ENCODE results near the gene HEPHL1.
A peak's percentile ranks its signal among the peaks of the same experiment; 100 is the strongest.

Gene HEPHL1

DNA sequence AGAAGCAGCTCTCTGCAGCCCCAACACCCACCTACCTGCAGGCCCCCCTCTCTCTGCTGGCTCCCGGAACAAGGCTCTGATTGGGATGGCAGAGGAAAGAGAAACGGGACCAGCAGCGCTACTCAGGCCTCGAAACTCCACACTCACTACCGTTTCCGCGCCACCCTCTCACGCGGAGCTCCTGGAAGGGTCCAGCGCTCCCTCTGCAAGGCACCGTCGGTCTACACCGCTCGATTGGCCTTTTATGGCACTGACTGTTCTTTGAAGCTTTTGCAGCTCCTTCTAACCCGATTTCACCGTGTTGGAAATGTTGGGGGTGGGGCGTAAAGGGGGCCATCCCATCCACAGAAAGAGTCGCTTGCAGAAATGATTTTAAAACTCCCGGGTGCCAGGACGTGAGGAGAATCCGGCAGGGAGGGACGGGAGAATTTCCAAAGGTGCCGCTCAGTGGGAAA, 107.2 kb downstream of the HEPHL1 start:
- peak overlapping the region; percentile 99 for H3K4me3 ChIP-seq (ENCODE audit: low read length)
- H2AFZ ChIP-seq (ENCODE audit: low read length): peak overlapping the region; percentile 92
- H3K4me1 ChIP-seq (ENCODE audit: low read length): peaks cover 18% of the 10 kb centered on the region; the same call in 1 of the 2 replicates
- TF ChIP-seq EZH2 (optimal IDR thresholded peaks at IDR 0.05; ENCODE audit: low read depth, low read length) (no peak), CTCF (IDR thresholded peaks at IDR 0.05; ENCODE audit: low read length) (no peak), EZH2phosphoT487 (IDR thresholded peaks at IDR 0.05; ENCODE audit: low read length) (no peak)
- peak overlapping the region; percentile 89 for H3K9ac ChIP-seq (ENCODE audit: low read length)
- H3K36me3 ChIP-seq (replicated peaks; ENCODE audit: insufficient read depth, low read length): no peaks in the 10 kb centered on the region
- peaks cover 40% of the 10 kb centered on the region for H3K79me2 ChIP-seq (ENCODE audit: low read length)
- DNase-seq: no peak
- peak overlapping the region; percentile 89 for H3K4me2 ChIP-seq (ENCODE audit: low read depth, low read length)
- H3K9me2 ChIP-seq (replicated peaks; ENCODE audit: insufficient read depth, low read length): no peaks in the 10 kb centered on the region
- no peaks in the 10 kb centered on the region for H3K27me3 ChIP-seq (replicated peaks; ENCODE audit: insufficient read depth, low read length)
- no peaks in the 10 kb centered on the region for H3K9me3 ChIP-seq (replicated peaks; ENCODE audit: insufficient read depth, low read length)
- H3F3A ChIP-seq (ENCODE audit: insufficient read depth, low read length): peaks cover 16% of the 10 kb centered on the region
- H3K27ac ChIP-seq (ENCODE audit: low read length): peak overlapping the region; percentile 92; the same call in 1 of the 2 replicates
- H4K20me1 ChIP-seq (ENCODE audit: insufficient read depth, low read length): no peaks in the 10 kb centered on the region

DNA sequence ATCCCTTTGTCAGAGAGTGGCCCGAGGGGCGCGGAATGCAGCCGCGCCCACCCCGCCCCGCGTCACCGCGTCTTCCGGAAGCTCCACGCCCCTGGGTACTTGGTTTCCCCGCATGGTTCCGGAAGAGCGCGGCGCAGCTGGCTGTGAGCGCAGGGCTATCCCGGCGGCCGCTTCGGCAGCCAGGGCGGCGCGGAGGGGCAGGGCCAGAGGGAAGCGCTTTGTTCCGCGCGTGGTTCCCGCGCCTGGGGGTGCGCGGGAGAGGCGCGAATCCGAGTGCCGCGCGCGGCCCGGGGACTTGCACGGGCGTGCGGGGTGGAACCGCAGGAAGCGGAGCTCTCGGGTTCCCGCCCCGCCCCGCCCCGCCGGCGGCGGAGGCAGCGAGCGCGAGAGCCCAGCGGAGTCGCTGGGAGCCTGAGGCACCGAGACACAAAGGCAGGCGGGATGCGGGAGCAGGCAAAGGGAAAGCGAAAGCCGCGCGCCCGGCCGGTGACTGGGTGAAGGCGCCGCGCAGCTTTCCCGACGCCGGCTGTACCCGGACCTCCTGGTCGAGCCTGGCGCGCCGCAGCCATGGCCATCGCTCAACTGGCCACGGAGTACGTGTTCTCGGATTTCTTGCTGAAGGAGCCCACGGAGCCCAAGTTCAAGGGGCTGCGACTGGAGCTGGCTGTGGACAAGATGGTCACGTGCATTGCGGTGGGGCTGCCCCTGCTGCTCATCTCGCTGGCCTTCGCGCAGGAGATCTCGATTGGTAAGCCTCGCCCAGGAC, 107.8 kb downstream of the HEPHL1 start, which contains the start of gene PANX1:
Gene PANX1 (plus strand): TSS at position 96 of the 766 bp plus-strand sequence. CDS start 472 bp downstream, at position 568.
- peak within 1 kb of the TSS; percentile 89 for H3K9ac ChIP-seq (ENCODE audit: low read length)
- no peaks in the 10 kb centered on the region for H4K20me1 ChIP-seq (ENCODE audit: insufficient read depth, low read length)
- H3F3A ChIP-seq (ENCODE audit: insufficient read depth, low read length): peaks cover 16% of the 10 kb centered on the region
- peak; percentile 87 for DNase-seq
- H3K4me3 ChIP-seq (ENCODE audit: low read length): peak within 1 kb of the TSS; percentile 99
- H3K4me1 ChIP-seq (ENCODE audit: low read length): peaks cover 18% of the 10 kb centered on the region
- no peaks in the 10 kb centered on the region for H3K9me3 ChIP-seq (replicated peaks; ENCODE audit: insufficient read depth, low read length)
- peak within 1 kb of the TSS; percentile 92 for H2AFZ ChIP-seq (ENCODE audit: low read length)
- H3K9me2 ChIP-seq (replicated peaks; ENCODE audit: insufficient read depth, low read length): no peaks in the 10 kb centered on the region
- peak within 1 kb of the TSS; percentile 89 for H3K4me2 ChIP-seq (ENCODE audit: low read depth, low read length)
- peaks cover 47% of the 10 kb centered on the region for H3K79me2 ChIP-seq (ENCODE audit: low read length)
- H3K27me3 ChIP-seq (replicated peaks; ENCODE audit: insufficient read depth, low read length): no peaks in the 10 kb centered on the region
- peak within 1 kb of the TSS; percentile 92 for H3K27ac ChIP-seq (ENCODE audit: low read length)
- TF ChIP-seq CTCF (IDR thresholded peaks at IDR 0.05; ENCODE audit: low read length): no peak
- no peak for TF ChIP-seq EZH2phosphoT487 (IDR thresholded peaks at IDR 0.05; ENCODE audit: low read length)
- TF ChIP-seq EZH2 (optimal IDR thresholded peaks at IDR 0.05; ENCODE audit: low read depth, low read length): no peak
- H3K36me3 ChIP-seq (replicated peaks; ENCODE audit: insufficient read depth, low read length): no peaks in the 10 kb centered on the region

DNA sequence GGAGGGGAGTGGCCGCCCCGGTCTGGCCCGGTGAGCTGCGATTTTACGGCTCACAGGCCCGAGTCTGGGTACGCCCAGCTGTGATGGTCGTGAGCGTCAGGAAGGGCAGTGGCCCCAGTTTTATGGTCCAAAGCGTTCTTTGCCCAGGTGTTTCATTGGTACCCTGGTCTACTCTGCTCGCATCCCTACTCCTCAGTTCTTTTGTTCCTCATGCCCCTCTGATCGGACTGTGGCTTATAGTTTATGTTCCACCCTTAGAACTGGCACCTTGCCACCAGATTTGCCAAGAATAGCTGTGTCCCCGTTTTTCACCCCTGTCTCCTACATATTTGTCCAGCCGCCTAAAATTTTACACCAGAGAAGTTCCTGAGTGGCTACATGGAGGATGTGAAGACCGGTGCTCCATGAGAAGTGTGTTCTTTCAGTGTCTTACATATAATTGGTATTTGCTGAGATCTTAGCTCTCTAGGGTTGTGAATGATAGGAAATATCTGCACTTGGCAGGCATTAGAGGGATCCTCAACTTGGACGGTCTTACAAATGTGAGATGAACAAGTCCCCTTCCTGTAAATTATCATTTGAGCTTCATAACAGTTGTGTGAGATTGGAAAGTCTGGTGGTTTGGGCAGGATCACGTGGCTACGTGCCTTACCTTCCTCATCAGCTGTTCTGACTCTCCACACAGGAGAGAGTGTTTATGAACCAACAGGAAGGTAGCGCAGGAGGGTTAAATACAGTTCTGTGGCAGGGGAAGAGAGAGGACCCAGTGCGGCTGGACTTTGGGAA, 108.6 kb downstream of the HEPHL1 start:
- DNase-seq: no peak
- Histone ChIP-seq H3K4me1 (ENCODE audit: low read length) (peaks cover 20% of the 10 kb centered on the region), H3K79me2 (ENCODE audit: low read length) (peaks cover 54% of the 10 kb centered on the region), H3F3A (ENCODE audit: insufficient read depth, low read length) (peaks cover 16% of the 10 kb centered on the region), H3K4me2 (ENCODE audit: low read depth, low read length) (peak overlapping the region; percentile 89), H3K9me3 (replicated peaks; ENCODE audit: insufficient read depth, low read length) (no peaks in the 10 kb centered on the region), H3K9me2 (replicated peaks; ENCODE audit: insufficient read depth, low read length) (no peaks in the 10 kb centered on the region), H3K27ac (ENCODE audit: low read length) (peak overlapping the region; percentile 92; the same call in 1 of the 2 replicates), H3K36me3 (replicated peaks; ENCODE audit: insufficient read depth, low read length) (no peaks in the 10 kb centered on the region), H3K27me3 (replicated peaks; ENCODE audit: insufficient read depth, low read length) (no peaks in the 10 kb centered on the region), H3K4me3 (ENCODE audit: low read length) (peak overlapping the region; percentile 99), H3K9ac (ENCODE audit: low read length) (peak overlapping the region; percentile 89), H2AFZ (ENCODE audit: low read length) (peak overlapping the region; percentile 92), H4K20me1 (ENCODE audit: insufficient read depth, low read length) (no peaks in the 10 kb centered on the region)
- TF ChIP-seq EZH2 (optimal IDR thresholded peaks at IDR 0.05; ENCODE audit: low read depth, low read length) (no peak), EZH2phosphoT487 (IDR thresholded peaks at IDR 0.05; ENCODE audit: low read length) (no peak), CTCF (IDR thresholded peaks at IDR 0.05; ENCODE audit: low read length) (no peak)
